GM12872 (cell line): Measurements from ENCODE around the gene ARIH2.

Experiments used
- CTCF ChIP-seq: IDR thresholded peaks from 3 replicates; pipeline ENCODE4 v1.5.1; 2011; ENCODE audit warnings: low read depth, mild to moderate bottlenecking, low read length, moderate library complexity; ENCODE audit not compliant: insufficient read depth

Gene ARIH2

DNA sequence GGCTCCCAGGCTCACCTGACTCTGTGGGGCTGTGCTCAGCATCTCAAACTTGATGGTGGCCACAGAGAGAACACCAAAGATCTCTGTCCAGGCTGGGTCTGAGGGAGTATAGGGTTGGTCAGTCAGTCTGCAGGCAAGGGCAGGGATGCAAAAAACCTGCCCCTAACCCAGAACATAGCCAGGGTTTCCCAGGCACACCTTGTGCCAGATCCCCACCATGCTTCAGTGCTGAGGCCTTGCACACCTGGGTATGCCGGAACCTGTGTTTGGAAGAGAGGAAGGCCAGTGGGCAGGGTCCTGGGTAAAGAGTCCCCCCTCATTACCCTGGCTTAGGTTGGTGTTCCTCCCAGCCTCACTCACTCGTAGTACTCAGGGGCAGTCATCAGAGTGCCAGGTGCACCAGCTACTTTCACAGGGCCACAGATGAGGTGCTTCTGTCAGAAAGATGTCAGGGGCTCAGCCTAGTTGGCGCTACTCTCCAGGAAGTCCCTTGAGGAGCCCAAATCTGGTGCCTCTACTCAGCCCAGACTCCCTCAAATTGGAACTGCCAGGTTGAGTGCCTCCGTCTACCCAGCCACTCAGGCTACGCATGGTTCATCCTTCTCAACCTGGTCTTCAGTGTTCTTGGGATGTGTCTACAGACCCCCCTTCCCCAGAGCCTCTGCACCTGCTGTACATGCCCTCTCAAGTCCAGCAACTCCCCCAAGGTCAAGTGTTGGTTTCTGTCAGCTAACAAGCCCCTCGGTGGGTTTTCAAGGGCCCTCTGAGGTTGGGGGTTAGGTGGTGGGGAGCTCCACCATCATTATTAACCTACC is 98.0 kb downstream of the ARIH2 start:
- no peak for TF ChIP-seq CTCF

DNA sequence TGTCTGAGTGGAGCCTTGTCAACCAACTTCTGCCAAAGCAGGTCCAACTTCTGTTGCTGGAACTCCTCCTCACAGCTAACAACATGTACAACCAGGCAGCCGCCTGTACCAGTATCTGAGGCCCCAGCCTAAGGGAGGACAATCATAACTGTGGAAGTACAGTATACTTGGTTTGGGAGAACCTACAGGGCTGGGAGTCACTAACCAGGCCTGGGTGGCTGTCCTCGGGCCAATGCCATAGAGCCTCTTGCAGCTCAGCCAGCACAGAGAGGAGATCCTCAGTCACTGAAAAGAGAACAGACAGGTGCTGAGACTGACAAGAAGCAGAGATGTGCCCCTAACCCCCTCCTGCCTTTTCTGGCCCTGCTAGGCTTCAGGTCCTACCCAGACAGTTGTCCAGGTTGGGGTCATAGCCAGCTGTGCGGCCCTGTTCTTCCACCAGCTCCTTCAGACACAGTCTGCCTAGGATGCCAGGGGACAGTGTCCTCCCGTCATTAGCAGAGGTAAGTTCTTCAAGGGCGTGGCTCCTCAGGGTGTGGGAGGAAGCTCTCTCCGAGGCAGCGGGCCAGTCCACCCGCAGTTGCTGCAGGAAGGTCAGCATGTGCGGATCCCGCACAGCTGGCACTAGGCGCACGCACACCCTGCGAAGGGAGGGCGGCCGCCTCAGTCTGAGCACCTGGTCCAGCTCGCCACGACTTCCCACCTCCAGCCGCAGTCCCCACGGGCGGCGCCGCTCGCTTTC is 98.8 kb downstream of the ARIH2 start:
- TF ChIP-seq CTCF = no peak

GRCh38 chr3:49017971-49018706 is 99.5 kb downstream of the ARIH2 start, which contains the start of gene DALRD3:
TSS of gene DALRD3 (minus strand) at chr3:49018580. CDS start at chr3:49018564, 16 bp downstream.
- no peak for TF ChIP-seq CTCF

DNA sequence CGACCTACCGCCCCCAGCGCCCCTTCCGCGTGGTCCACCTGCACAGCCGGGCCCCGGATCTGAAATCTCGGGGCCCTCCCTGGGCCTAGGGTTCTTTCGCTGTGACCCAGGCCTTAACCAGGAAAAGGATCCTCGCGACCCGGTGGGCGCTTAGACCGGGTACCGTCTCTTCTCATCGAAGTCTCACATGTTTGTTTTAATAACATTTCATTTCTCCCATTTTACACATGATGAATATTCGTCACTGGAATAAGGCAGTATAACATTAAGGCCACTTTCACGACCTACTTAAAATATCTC is 100.0 kb downstream of the ARIH2 start:
- TF ChIP-seq CTCF = no peak

GRCh38 chr3:49019941-49020329 is 101.3 kb downstream of the ARIH2 start:
- no peak for TF ChIP-seq CTCF

GRCh38 chr3:49020330-49021212 is 101.9 kb downstream of the ARIH2 start:
- no peak for TF ChIP-seq CTCF
